ENCODE results near the gene DIS3L. TPM values are rescaled to one million over a fixed set of nuclear protein-coding genes. Genes with fewer than 3 reads are reported as not detected.

The DIS3L gene
- polyA plus RNA-seq, 2 of the 4 experiments (the other 2 are of a cell fraction), result 43.6 to 64.3 TPM

GRCh38 chr15:66362776-66363175, 69.4 kb downstream of the DIS3L start:
- no peaks in the 10 kb centered on the region for H3K9me3 ChIP-seq
- WGBS (ENCODE audit: missing lambda C conversion rate), result 96% methylated on average over 1 of the region's 1 CpG
- POLR2A ChIA-PET, result no interaction called here
- H3K4me2 ChIP-seq, result no peak overlapping the region
- no peaks in the 10 kb centered on the region for H3K4me1 ChIP-seq
- no peak overlapping the region for H3K4me3 ChIP-seq
- FAIRE-seq (no peak), ATAC-seq (no peak), DNase-seq (ENCODE audit: low read depth in 1 of 2, low spot score in 1 of 2) (no peak)
- TF ChIP-seq ESRRA (IDR thresholded peaks at IDR 0.05; ENCODE audit: borderline replicate concordance, low read length), result no peak
- no peak for TF ChIP-seq JUN (IDR thresholded peaks at IDR 0.05)
- TF ChIP-seq HOXB13 (CRISPR knock-in tag; IDR thresholded peaks at IDR 0.05; ENCODE audit: low read depth), result no peak
- no peak for TF ChIP-seq RNF2 (IDR thresholded peaks at IDR 0.05; ENCODE audit: borderline replicate concordance, low read depth)
- no peak for TF ChIP-seq ZFP36 (IDR thresholded peaks at IDR 0.05; ENCODE audit: borderline replicate concordance, partially characterized antibody)
- no peak for TF ChIP-seq FOXS1 (CRISPR knock-in tag; IDR thresholded peaks at IDR 0.05)
- TF ChIP-seq ZNF302 (CRISPR knock-in tag; IDR thresholded peaks at IDR 0.05), result no peak
- no peak for TF ChIP-seq EP300 (IDR thresholded peaks at IDR 0.05)
- no peak for TF ChIP-seq HOXB5 (CRISPR knock-in tag; IDR thresholded peaks at IDR 0.05)
- no peak for TF ChIP-seq HEYL (CRISPR knock-in tag; IDR thresholded peaks at IDR 0.05)
- no peak for TF ChIP-seq PHF8 (IDR thresholded peaks at IDR 0.05; ENCODE audit: borderline replicate concordance, low read depth)
- CTCF ChIA-PET, result interaction anchor here (1.5 kb wide), 1 partner anchor 25 kb away, joined by 3 read pairs; no protein-coding TSS in a partner anchor
- no peak overlapping the region for H3K27ac ChIP-seq

- no peaks in the 10 kb centered on the region for H3K9me3 ChIP-seq
- ChIA-PET CTCF (interaction anchor here (1.2 to 3.1 kb wide), 3 partner anchors 20 to 134 kb away, joined by 4 to 10 read pairs (median 9); partner anchors contain the start of gene MAP2K1), POLR2A (no interaction called here)
- no peak for DNase-seq (ENCODE audit: low read depth in 1 of 2, low spot score in 1 of 2)
- no peak overlapping the region for H3K27ac ChIP-seq
- H3K4me1 ChIP-seq, result peaks cover 6% of the 10 kb centered on the region
- 78% methylated on average over 3 of the region's 3 CpGs for WGBS (ENCODE audit: missing lambda C conversion rate)
- ATAC-seq, result no peak
- H3K4me3 ChIP-seq, result no peak overlapping the region
- no peak overlapping the region for H3K4me2 ChIP-seq
- TF ChIP-seq PBX3 (IDR thresholded peaks at IDR 0.05), result no peak
- no peak for TF ChIP-seq MYC (IDR thresholded peaks at IDR 0.05; ENCODE audit: borderline replicate concordance, low read length)
- TF ChIP-seq MAFK (IDR thresholded peaks at IDR 0.05; ENCODE audit: partially characterized antibody), result no peak
- TF ChIP-seq CHD2 (IDR thresholded peaks at IDR 0.05; ENCODE audit: low read length, partially characterized antibody), result no peak
- TF ChIP-seq CEBPB (IDR thresholded peaks at IDR 0.05), result no peak
- TF ChIP-seq CBX8 (IDR thresholded peaks at IDR 0.05), result no peak
- FAIRE-seq, result no peak
These were observed 71.7 kb downstream of the DIS3L start for GRCh38 chr15:66364944-66365528.

GRCh38 chr15:66369773-66370651, 76.6 kb downstream of the DIS3L start:
- ChIA-PET POLR2A (interaction anchor here (1.0 to 1.3 kb wide), 2 partner anchors 16 to 128 kb away, joined by 4 read pairs; no protein-coding TSS in a partner anchor), CTCF (interaction anchor here (0.7 to 3.7 kb wide), 3 partner anchors 11 to 1476 kb away, joined by 3 to 24 read pairs (median 8); partner anchors contain the start of gene MAP2K1)
- WGBS (ENCODE audit: missing lambda C conversion rate), result 23% methylated on average over 12 of the region's 12 CpGs
- Histone ChIP-seq H3K4me1 (peaks cover 17% of the 10 kb centered on the region), H3K4me3 (peak overlapping the region; percentile 7; the same call in 1 of the 3 replicates), H3K27ac (peak overlapping the region; percentile 77 to 84), H3K4me2 (peak overlapping the region; percentile 72), H3K9me3 (peaks cover 11% of the 10 kb centered on the region)
- FAIRE-seq (peak; percentile 70), DNase-seq (ENCODE audit: low read depth in 1 of 2, low spot score in 1 of 2) (peak; percentile 58 to 75), ATAC-seq (peak; percentile 73 to 74; a peak in 5 of 6 replicates)
- TF ChIP-seq ZFP36 (IDR thresholded peaks at IDR 0.05; ENCODE audit: borderline replicate concordance, partially characterized antibody) (no peak), E2F6 (IDR thresholded peaks at IDR 0.05; ENCODE audit: borderline replicate concordance, low read depth) (0 out of 2 replicates have a peak, but pooled peaks have one; percentile 68), POLR2AphosphoS2 (conservative IDR thresholded peaks at IDR 0.05; ENCODE audit: low read length) (no peak), HEYL (CRISPR knock-in tag; IDR thresholded peaks at IDR 0.05) (no peak), SREBF2 (IDR thresholded peaks at IDR 0.05) (no peak), EHF (CRISPR knock-in tag; IDR thresholded peaks at IDR 0.05) (no peak), EHMT2 (IDR thresholded peaks at IDR 0.05; ENCODE audit: low read depth) (no peak), ZNF302 (CRISPR knock-in tag; IDR thresholded peaks at IDR 0.05) (no peak), NFE2L2 (conservative IDR thresholded peaks at IDR 0.05; ENCODE audit: low read length) (0 out of 2 replicates have a peak, but pooled peaks have one; percentile 6), JUN (IDR thresholded peaks at IDR 0.05) (no peak), CBX2 (IDR thresholded peaks at IDR 0.05; ENCODE audit: borderline replicate concordance, low read depth) (no peak), HOXB13 (CRISPR knock-in tag; IDR thresholded peaks at IDR 0.05; ENCODE audit: low read depth) (no peak), ESRRA (IDR thresholded peaks at IDR 0.05; ENCODE audit: borderline replicate concordance, low read length) (no peak), RFX5 (IDR thresholded peaks at IDR 0.05) (no peak), POLR2A (IDR thresholded peaks at IDR 0.05; ENCODE audit: low read length) (no peak), ZC3H11A (IDR thresholded peaks at IDR 0.05) (no peak), HES2 (IDR thresholded peaks at IDR 0.05) (no peak), CBX8 (IDR thresholded peaks at IDR 0.05) (no peak), CEBPB (IDR thresholded peaks at IDR 0.05) (peak; percentile 77 to 94), FOXS1 (CRISPR knock-in tag; IDR thresholded peaks at IDR 0.05) (0 out of 2 replicates have a peak, but pooled peaks have one; percentile 46), TP53 (CRISPR knock-in tag; IDR thresholded peaks at IDR 0.05) (no peak), KDM5A (IDR thresholded peaks at IDR 0.05) (no peak), FOSL2 (IDR thresholded peaks at IDR 0.05) (no peak), FOSL2 (CRISPR knock-in tag; IDR thresholded peaks at IDR 0.05) (peak; percentile 20)

Measured in A549 (cell line).